Placental epithelial cell (primary cell): ENCODE data around the gene DUSP16. TPM values are rescaled to one million over a fixed set of nuclear protein-coding genes. Genes with fewer than 3 reads are reported as not detected.

Source experiments
- total RNA-seq: library from RNA; depleted of rRNA; stranded (reverse); fragments of >200 nt; gene quantifications from 2 replicates; pipeline ENCODE4 v1.2.3, GENCODE V29; 2012

Gene DUSP16, protein sequence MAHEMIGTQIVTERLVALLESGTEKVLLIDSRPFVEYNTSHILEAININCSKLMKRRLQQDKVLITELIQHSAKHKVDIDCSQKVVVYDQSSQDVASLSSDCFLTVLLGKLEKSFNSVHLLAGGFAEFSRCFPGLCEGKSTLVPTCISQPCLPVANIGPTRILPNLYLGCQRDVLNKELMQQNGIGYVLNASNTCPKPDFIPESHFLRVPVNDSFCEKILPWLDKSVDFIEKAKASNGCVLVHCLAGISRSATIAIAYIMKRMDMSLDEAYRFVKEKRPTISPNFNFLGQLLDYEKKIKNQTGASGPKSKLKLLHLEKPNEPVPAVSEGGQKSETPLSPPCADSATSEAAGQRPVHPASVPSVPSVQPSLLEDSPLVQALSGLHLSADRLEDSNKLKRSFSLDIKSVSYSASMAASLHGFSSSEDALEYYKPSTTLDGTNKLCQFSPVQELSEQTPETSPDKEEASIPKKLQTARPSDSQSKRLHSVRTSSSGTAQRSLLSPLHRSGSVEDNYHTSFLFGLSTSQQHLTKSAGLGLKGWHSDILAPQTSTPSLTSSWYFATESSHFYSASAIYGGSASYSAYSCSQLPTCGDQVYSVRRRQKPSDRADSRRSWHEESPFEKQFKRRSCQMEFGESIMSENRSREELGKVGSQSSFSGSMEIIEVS
- total RNA-seq = 16.1 and 23.3 TPM in 2 replicates

DNA sequence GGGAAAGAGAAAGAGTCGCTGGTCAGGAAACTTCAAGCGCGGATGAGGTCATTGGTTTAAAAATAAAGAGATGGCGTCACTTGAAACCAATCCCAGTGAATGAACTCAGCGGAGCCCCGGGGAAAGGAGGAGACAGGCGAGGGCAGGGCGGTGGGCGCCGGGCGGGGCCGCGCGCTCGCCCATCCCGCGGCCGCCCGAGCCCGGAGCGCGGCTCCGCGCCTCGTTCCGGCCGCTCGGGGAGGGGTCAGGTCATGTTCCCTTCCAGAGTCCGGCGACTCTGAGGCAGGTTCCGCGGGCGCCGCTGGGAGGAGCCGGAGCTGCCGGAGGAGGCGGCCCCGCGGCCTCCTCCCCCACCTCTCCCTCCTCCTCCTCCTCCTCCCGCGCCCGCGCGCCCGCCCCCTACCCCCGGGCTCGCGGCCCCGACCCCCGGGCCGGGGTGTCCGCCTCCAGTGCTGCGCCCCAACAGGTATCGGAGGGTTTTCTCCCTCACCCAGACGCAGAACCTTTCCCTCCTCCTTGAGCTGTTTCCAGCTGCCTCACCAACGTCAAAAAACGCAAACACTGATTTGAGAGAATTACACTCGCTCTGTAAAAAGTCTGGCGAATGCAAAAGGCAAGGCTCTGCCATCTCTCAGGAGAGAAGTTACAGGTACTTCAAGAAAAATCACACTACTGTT, at the start of gene DUSP16:
DUSP16 (minus strand) TSS at position 279 of the 677 bp plus-strand sequence. CDS start 41,765 bp downstream, outside the sequence.

GRCh38 chr12:12611512-12612306, 49.0 kb upstream of the DUSP16 start, which contains the start of gene CREBL2:
Gene CREBL2 (plus strand): TSS chr12:12611876. CDS start chr12:12612173, 297 bp downstream.

Other genes with a start within 250 kb of the DUSP16 start
- 5.1 and 6.4 TPM in 2 replicates for gene MANSC1, start 212.6 kb downstream of the DUSP16 start, total RNA-seq
- gene BORCS5, start 205.8 kb downstream of the DUSP16 start, total RNA-seq = 8.6 and 9.8 TPM in 2 replicates
- 5.1 and 12.4 TPM in 2 replicates for gene CREBL2, start 49.0 kb upstream of the DUSP16 start, total RNA-seq
- under 0.01 TPM in 1 of 2 replicates, not detected in the other for gene GPR19, start 133.3 kb upstream of the DUSP16 start, total RNA-seq
- 35.1 and 47.5 TPM in 2 replicates for gene CDKN1B, start 154.5 kb upstream of the DUSP16 start, total RNA-seq
- 2.4 and 4.0 TPM in 2 replicates for gene APOLD1, start 222.8 kb upstream of the DUSP16 start, total RNA-seq